ENCODE measurements around the gene RMRP.

RMRP gene

GRCh38 chr9:35628389-35628991 lies 29.3 kb downstream of the RMRP start:
- Histone ChIP-seq H3K79me2 (ENCODE audit: control insufficient read depth, low read length) (no peaks in the 10 kb centered on the region), H3K4me2 (ENCODE audit: low read length) (no peak overlapping the region), H3K27ac (ENCODE audit: low read depth, low read length) (no peak overlapping the region), H3K4me1 (ENCODE audit: control insufficient read depth, low read length) (peaks cover under 1% of the 10 kb centered on the region), H3K4me3 (ENCODE audit: low read length) (no peak overlapping the region), H3K36me3 (ENCODE audit: control insufficient read depth, low read length) (no peaks in the 10 kb centered on the region), H3K27me3 (ENCODE audit: control insufficient read depth, low read length) (no peaks in the 10 kb centered on the region), H3K9me3 (ENCODE audit: control insufficient read depth, insufficient read depth, low read length) (no peaks in the 10 kb centered on the region), H4K20me1 (ENCODE audit: control insufficient read depth, insufficient read depth, low read depth, low read length) (no peaks in the 10 kb centered on the region), H3K9me2 (replicated peaks; ENCODE audit: control insufficient read depth, low read length) (no peaks in the 10 kb centered on the region), H3F3A (ENCODE audit: control insufficient read depth, insufficient read depth) (peaks cover 7% of the 10 kb centered on the region; the same call in 1 of the 2 replicates)
- TF ChIP-seq EZH2phosphoT487 (IDR thresholded peaks at IDR 0.05; ENCODE audit: borderline replicate concordance, low read length) = no peak
- no peak for TF ChIP-seq CTCF (IDR thresholded peaks at IDR 0.05; ENCODE audit: low read depth, low read length, poor library complexity, severe bottlenecking)

DNA sequence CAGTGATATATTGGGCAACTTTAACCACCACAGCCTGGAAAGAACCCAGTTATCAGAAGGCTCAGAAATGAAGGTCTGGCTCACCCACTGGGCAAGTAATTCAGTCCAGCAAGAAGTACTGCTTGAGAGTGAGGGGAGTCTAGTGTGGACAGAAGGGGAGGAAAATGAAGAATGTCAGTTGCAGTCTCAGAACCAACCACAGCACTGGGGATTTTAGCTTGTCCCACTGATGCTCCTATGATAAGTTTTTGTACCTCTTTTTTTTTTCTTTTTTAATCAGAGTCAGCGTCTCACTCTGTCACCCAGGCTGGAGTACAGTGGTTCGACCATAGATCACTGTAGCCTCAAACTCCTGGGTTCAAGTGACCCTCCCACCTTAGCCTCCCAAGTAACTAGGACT lies 30.2 kb downstream of the RMRP start:
- peaks cover 9% of the 10 kb centered on the region for H3F3A ChIP-seq (ENCODE audit: control insufficient read depth, insufficient read depth)
- H3K4me2 ChIP-seq (ENCODE audit: low read length) = no peak overlapping the region
- no peaks in the 10 kb centered on the region for H3K9me3 ChIP-seq (ENCODE audit: control insufficient read depth, insufficient read depth, low read length)
- no peaks in the 10 kb centered on the region for H3K4me1 ChIP-seq (ENCODE audit: control insufficient read depth, low read length)
- H3K79me2 ChIP-seq (ENCODE audit: control insufficient read depth, low read length) = no peaks in the 10 kb centered on the region
- no peaks in the 10 kb centered on the region for H4K20me1 ChIP-seq (ENCODE audit: control insufficient read depth, insufficient read depth, low read depth, low read length)
- H3K4me3 ChIP-seq (ENCODE audit: low read length) = no peak overlapping the region
- no peak overlapping the region for H3K27ac ChIP-seq (ENCODE audit: low read depth, low read length)
- no peak for TF ChIP-seq CTCF (IDR thresholded peaks at IDR 0.05; ENCODE audit: low read depth, low read length, poor library complexity, severe bottlenecking)
- no peak for TF ChIP-seq EZH2phosphoT487 (IDR thresholded peaks at IDR 0.05; ENCODE audit: borderline replicate concordance, low read length)
- H3K27me3 ChIP-seq (ENCODE audit: control insufficient read depth, low read length) = no peaks in the 10 kb centered on the region
- H3K9me2 ChIP-seq (replicated peaks; ENCODE audit: control insufficient read depth, low read length) = no peaks in the 10 kb centered on the region
- no peaks in the 10 kb centered on the region for H3K36me3 ChIP-seq (ENCODE audit: control insufficient read depth, low read length)

- peaks cover 44% of the 10 kb centered on the region for H3F3A ChIP-seq (ENCODE audit: control insufficient read depth, insufficient read depth)
- H3K36me3 ChIP-seq (ENCODE audit: control insufficient read depth, low read length) = 0 out of 2 replicates have a peak, but pooled peaks cover 5% of the 10 kb centered on the region
- H3K4me2 ChIP-seq (ENCODE audit: low read length) = peak overlapping the region; percentile 99
- peak overlapping the region; percentile 76 for H3K27ac ChIP-seq (ENCODE audit: low read depth, low read length)
- H3K9me3 ChIP-seq (ENCODE audit: control insufficient read depth, insufficient read depth, low read length) = no peaks in the 10 kb centered on the region
- H3K9me2 ChIP-seq (replicated peaks; ENCODE audit: control insufficient read depth, low read length) = no peaks in the 10 kb centered on the region
- no peaks in the 10 kb centered on the region for H3K27me3 ChIP-seq (ENCODE audit: control insufficient read depth, low read length)
- no peaks in the 10 kb centered on the region for H3K79me2 ChIP-seq (ENCODE audit: control insufficient read depth, low read length)
- peak overlapping the region; percentile 72 for H3K4me3 ChIP-seq (ENCODE audit: low read length)
- H3K4me1 ChIP-seq (ENCODE audit: control insufficient read depth, low read length) = peaks cover 63% of the 10 kb centered on the region
- TF ChIP-seq EZH2phosphoT487 (IDR thresholded peaks at IDR 0.05; ENCODE audit: borderline replicate concordance, low read length) = no peak
- TF ChIP-seq CTCF (IDR thresholded peaks at IDR 0.05; ENCODE audit: low read depth, low read length, poor library complexity, severe bottlenecking) = no peak
- H4K20me1 ChIP-seq (ENCODE audit: control insufficient read depth, insufficient read depth, low read depth, low read length) = no peaks in the 10 kb centered on the region
Measured at GRCh38 chr9:35619800-35620158, 38.0 kb downstream of the RMRP start.
